GM12874 (cell line): ENCODE data around the gene TMUB2.

ENCODE experiments used
- CTCF ChIP-seq: IDR thresholded peaks from 2 replicates; pipeline ENCODE4 v1.5.1; 2011; ENCODE audit warnings: low read depth, mild to moderate bottlenecking, control low read depth, low read length, moderate library complexity; ENCODE audit not compliant: insufficient read depth

Gene TMUB2

DNA sequence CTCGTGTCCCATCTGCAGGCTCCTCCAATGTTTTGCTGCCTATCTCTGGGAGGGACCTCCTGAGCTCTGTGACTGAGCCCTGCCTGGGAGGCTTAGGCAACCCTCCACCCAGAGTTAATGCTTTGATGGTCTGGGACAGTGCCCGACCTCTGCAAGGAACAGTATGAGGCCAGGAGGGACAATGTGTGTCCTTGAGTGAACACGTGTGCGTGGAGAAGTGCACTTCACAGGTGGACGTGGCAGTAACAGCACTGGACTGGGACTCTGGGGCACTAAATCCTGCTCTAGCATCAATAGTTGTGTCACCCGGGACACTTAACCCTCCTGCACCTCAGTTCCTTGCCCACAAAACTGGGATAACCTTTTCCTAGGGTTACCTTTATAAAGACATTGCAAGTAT, 28.1 kb downstream of the TMUB2 start:
- no peak for TF ChIP-seq CTCF

DNA sequence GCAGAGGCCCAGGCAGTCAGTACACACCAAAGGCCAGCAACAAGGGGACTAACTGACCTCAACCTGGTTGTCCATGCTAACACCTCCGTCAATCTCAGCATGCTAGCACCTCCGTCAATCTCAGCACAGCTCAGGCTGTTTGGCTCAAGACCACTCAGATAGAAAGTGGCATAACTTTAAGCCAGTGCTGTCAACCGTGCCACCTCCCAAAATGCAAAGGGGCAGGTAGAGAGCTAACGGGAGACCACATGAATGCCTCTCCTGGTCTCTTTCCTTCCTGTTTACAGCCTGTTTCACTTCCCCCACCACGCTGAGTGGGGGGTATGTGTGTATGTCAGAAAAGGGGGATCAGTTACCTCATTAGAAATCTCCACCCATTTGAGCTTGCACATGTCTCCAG, 29.4 kb downstream of the TMUB2 start:
- no peak for TF ChIP-seq CTCF

GRCh38 chr17:44216694-44217093, 29.9 kb downstream of the TMUB2 start:
- no peak for TF ChIP-seq CTCF

DNA sequence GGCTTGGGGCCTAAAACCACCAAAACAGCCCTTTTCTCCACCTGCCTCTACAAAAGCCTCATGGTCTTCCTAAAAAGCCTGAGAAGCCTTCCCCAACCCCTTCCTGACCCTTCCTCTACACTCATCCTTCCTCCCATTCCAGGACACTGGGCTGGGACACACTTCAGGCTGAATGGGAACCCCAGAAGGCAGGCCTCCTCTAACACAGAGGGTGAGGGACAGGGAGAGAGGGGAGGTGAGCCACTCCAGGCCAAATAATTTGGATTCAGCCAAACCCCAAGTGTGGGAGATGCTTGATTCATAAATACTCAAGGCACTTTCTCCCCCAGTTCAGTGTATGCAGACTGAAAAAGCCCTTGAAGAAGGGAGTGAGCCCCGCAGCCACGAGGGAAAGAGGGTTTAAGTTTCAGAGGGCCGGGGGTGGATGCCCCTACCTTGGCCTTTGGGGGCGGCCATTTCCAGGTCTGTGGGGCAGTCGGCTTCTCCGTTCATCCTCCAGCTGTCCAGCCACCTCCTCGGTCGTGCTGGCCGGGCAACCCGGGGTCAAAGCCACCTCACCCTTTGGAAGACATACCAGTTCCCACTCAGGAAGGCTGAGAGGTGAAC, 31.1 kb downstream of the TMUB2 start:
- TF ChIP-seq CTCF = no peak

DNA sequence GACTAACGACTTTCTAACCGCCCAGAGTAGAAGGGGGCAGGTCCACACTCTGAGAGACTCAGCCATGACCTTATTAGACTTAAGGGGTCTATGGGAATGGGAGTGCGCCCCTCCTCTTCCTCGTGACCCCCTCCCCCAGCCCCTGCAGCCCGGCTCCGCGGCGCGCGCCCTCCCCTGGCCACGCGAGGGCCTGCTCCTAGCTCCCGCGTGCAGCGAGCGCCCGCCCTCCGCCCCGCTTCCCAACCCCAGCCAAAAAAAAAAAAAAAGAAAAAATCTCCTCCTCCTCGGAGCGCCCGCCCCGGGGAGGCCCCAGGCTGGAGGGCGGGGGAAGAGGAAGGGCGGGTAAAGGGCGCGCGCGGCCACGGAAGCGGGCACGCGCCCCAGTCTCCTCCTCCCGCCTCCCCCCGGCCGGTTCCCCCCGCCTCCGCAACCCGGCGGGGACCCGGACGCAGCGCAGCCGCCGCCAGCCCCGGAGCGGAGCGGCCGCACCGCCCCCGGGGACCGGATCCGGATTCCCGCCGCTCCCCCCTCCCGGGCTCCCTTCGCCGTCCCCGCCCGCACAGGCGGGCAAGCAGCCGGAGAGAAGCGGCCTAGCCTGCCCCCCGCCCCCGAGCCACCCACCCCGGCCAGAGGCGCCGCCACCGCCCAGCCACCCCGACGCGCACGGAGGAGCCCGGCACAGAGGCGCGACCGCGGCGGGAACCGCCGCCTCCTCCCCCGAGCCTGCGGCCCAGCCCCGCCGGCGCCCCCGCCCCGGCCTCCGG, 31.8 kb downstream of the TMUB2 start:
- peak; percentile 72 for TF ChIP-seq CTCF

GRCh38 chr17:44219108-44219615, 32.4 kb downstream of the TMUB2 start:
- TF ChIP-seq CTCF = peak; percentile 66

- no peak for TF ChIP-seq CTCF
Observed at GRCh38 chr17:44219616-44220212, 32.9 kb downstream of the TMUB2 start, which contains the start of gene UBTF. UBTF (minus strand) TSS chr17:44219675; CDS start chr17:44218229, 1,446 bp downstream.
